ENCODE results near the gene PARD3B. TPM values are rescaled to one million over a fixed set of nuclear protein-coding genes. Genes with fewer than 3 reads are reported as not detected.

Gene PARD3B
- total and polyA plus RNA-seq, 2 experiments from 2014 or later = 3.5 to 4.4 TPM

DNA sequence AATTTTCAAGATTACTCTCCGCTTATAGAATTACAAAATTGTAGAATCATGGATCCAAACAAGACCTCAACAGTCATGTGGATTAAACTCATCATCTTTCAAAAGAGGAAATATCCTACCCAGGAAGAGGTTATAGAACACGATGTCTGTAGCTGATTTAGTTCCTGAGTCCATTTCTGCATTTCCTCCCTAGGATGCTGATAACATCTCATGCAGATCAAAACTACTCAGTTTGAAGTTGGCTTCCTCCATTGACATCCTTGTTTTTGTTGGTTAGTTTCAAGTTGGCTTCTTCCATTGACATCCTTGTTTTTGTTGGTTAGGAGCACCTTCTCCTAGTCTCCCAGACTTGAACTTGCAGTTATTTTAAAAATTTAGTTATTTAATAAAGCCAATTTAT is 147.5 kb downstream of the PARD3B start:
- H3K9me3 Mint-ChIP-seq = no peaks in the 10 kb centered on the region
- H4K20me1 ChIP-seq (replicated peaks; ENCODE audit: insufficient read depth) = no peaks in the 10 kb centered on the region
- no peaks in the 10 kb centered on the region for H3K79me2 ChIP-seq (replicated peaks; ENCODE audit: insufficient read depth)
- no peaks in the 10 kb centered on the region for H3F3A ChIP-seq (replicated peaks; ENCODE audit: low read depth)
- peaks cover 7% of the 10 kb centered on the region; the same call in 2 of the 3 replicates for H3K4me1 Mint-ChIP-seq
- H2AFZ ChIP-seq = no peak overlapping the region
- H3K36me3 Mint-ChIP-seq (ENCODE audit: low read depth) = no peaks in the 10 kb centered on the region
- TF ChIP-seq CREB1 (CRISPR knock-in tag; IDR thresholded peaks at IDR 0.05; ENCODE audit: low read depth) (no peak), ZNF331 (CRISPR knock-in tag; IDR thresholded peaks at IDR 0.05; ENCODE audit: low read depth) (no peak), STAT1 (IDR thresholded peaks at IDR 0.05; ENCODE audit: unreplicated experiment) (no peak), EZH2 (IDR thresholded peaks at IDR 0.05; ENCODE audit: low read depth, unreplicated experiment) (no peak), POLR2AphosphoS5 (IDR thresholded peaks at IDR 0.05; ENCODE audit: low read depth) (no peak), ZNF462 (CRISPR knock-in tag; IDR thresholded peaks at IDR 0.05) (no peak), ZNF114 (CRISPR knock-in tag; IDR thresholded peaks at IDR 0.05) (no peak), JUNB (IDR thresholded peaks at IDR 0.05; ENCODE audit: unreplicated experiment) (no peak), NANOG (IDR thresholded peaks at IDR 0.05; ENCODE audit: borderline replicate concordance) (no peak), EZH2phosphoT487 (IDR thresholded peaks at IDR 0.05; ENCODE audit: unreplicated experiment) (no peak)
- TF ChIP-seq, protein P1, sequence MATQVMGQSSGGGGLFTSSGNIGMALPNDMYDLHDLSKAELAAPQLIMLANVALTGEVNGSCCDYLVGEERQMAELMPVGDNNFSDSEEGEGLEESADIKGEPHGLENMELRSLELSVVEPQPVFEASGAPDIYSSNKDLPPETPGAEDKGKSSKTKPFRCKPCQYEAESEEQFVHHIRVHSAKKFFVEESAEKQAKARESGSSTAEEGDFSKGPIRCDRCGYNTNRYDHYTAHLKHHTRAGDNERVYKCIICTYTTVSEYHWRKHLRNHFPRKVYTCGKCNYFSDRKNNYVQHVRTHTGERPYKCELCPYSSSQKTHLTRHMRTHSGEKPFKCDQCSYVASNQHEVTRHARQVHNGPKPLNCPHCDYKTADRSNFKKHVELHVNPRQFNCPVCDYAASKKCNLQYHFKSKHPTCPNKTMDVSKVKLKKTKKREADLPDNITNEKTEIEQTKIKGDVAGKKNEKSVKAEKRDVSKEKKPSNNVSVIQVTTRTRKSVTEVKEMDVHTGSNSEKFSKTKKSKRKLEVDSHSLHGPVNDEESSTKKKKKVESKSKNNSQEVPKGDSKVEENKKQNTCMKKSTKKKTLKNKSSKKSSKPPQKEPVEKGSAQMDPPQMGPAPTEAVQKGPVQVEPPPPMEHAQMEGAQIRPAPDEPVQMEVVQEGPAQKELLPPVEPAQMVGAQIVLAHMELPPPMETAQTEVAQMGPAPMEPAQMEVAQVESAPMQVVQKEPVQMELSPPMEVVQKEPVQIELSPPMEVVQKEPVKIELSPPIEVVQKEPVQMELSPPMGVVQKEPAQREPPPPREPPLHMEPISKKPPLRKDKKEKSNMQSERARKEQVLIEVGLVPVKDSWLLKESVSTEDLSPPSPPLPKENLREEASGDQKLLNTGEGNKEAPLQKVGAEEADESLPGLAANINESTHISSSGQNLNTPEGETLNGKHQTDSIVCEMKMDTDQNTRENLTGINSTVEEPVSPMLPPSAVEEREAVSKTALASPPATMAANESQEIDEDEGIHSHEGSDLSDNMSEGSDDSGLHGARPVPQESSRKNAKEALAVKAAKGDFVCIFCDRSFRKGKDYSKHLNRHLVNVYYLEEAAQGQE (IDR thresholded peaks at IDR 0.05; ENCODE audit: unreplicated experiment) = no peak
- TF ChIP-seq, protein P2, sequence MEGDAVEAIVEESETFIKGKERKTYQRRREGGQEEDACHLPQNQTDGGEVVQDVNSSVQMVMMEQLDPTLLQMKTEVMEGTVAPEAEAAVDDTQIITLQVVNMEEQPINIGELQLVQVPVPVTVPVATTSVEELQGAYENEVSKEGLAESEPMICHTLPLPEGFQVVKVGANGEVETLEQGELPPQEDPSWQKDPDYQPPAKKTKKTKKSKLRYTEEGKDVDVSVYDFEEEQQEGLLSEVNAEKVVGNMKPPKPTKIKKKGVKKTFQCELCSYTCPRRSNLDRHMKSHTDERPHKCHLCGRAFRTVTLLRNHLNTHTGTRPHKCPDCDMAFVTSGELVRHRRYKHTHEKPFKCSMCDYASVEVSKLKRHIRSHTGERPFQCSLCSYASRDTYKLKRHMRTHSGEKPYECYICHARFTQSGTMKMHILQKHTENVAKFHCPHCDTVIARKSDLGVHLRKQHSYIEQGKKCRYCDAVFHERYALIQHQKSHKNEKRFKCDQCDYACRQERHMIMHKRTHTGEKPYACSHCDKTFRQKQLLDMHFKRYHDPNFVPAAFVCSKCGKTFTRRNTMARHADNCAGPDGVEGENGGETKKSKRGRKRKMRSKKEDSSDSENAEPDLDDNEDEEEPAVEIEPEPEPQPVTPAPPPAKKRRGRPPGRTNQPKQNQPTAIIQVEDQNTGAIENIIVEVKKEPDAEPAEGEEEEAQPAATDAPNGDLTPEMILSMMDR (conservative IDR thresholded peaks at IDR 0.05; ENCODE audit: low read depth in 2 of 2) = no peak
- TF ChIP-seq, protein P3, sequence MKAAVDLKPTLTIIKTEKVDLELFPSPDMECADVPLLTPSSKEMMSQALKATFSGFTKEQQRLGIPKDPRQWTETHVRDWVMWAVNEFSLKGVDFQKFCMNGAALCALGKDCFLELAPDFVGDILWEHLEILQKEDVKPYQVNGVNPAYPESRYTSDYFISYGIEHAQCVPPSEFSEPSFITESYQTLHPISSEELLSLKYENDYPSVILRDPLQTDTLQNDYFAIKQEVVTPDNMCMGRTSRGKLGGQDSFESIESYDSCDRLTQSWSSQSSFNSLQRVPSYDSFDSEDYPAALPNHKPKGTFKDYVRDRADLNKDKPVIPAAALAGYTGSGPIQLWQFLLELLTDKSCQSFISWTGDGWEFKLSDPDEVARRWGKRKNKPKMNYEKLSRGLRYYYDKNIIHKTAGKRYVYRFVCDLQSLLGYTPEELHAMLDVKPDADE (IDR thresholded peaks at IDR 0.05) = no peak
- H3K4me1 ChIP-seq (ENCODE audit: insufficient read depth) = no peaks in the 10 kb centered on the region
- no peak overlapping the region for H3K4me3 Mint-ChIP-seq
- no peak for DNase-seq (ENCODE audit: low spot score)
- H3K9me2 ChIP-seq (ENCODE audit: insufficient read depth) = no peaks in the 10 kb centered on the region; the same call in 1 of the 2 replicates
- H3K27me3 ChIP-seq (ENCODE audit: insufficient read depth) = no peaks in the 10 kb centered on the region
- no peak overlapping the region for H3K4me2 ChIP-seq
- H3K27ac Mint-ChIP-seq = no peak overlapping the region
- no peaks in the 10 kb centered on the region for H3K27me3 Mint-ChIP-seq (ENCODE audit: insufficient read depth, low read depth, poor library complexity)
- no peak overlapping the region for H3K4me3 ChIP-seq
- H3K36me3 ChIP-seq (ENCODE audit: insufficient read depth) = no peaks in the 10 kb centered on the region
- no peak for ATAC-seq
- no peak overlapping the region for H3K27ac ChIP-seq (ENCODE audit: low read depth)
